Heart left ventricle (tissue), 16 donors: Measurements from ENCODE around the gene KIF4A. TPM values are rescaled to one million over a fixed set of nuclear protein-coding genes. Genes with fewer than 3 reads are reported as not detected.

Source experiments
- ATAC-seq, 4 donors: fragments of 200-7000 bp; cut with Tn5 transposase; one replicate each; pipeline ENCODE4 v1.9.1; 2020 to 2022; ENCODE audit warnings: moderate library complexity in 4 of 4, mild to moderate bottlenecking in 3 of 4, moderate number of reproducible peaks in 1 of 4
- DNase-seq, 5 donors: peaks; one replicate each; pipeline ENCODE4 v3.0.0-alpha.2; 2020
- H3K27ac ChIP-seq, 12 donors: fragments of 200-600 bp; sonication (generic) in 4 of 12; one replicate each; pipeline versions ENCODE4 v1.5.0 to v1.8.0; 2016 to 2022; ENCODE audit warnings: mild to moderate bottlenecking in 2 of 12
- H3K27me3 ChIP-seq, 9 donors: fragments of 200-600 bp; sonication (generic) in 2 of 9; one replicate each; pipeline versions ENCODE4 v1.5.1 to v1.8.0; 2016 to 2022; ENCODE audit warnings: mild to moderate bottlenecking in 3 of 9
- H3K36me3 ChIP-seq, 9 donors: fragments of 200-600 bp; sonication (generic) in 2 of 9; one replicate each; pipeline versions ENCODE4 v1.5.0 to v1.8.0; 2018 to 2022; ENCODE audit warnings: mild to moderate bottlenecking in 2 of 9
- H3K4me1 ChIP-seq, 12 donors: fragments of 200-600 bp; sonication (generic) in 4 of 12; one replicate each; pipeline versions ENCODE4 v1.5.0 to v1.8.0; 2016 to 2022; ENCODE audit warnings: mild to moderate bottlenecking in 3 of 12
- H3K4me3 ChIP-seq, 12 donors: fragments of 200-600 bp; sonication (generic) in 4 of 12; one replicate each; pipeline versions ENCODE4 v1.5.0 to v1.8.0; 2017 to 2022; ENCODE audit warnings: mild to moderate bottlenecking in 9 of 12, moderate library complexity in 4 of 12
- H3K9me3 ChIP-seq, 12 donors: fragments of 200-600 bp; sonication (generic) in 4 of 12; one replicate each; pipeline versions ENCODE4 v1.5.0 to v1.8.0; 2016 to 2022; ENCODE audit warnings: mild to moderate bottlenecking in 1 of 12
- CTCF ChIP-seq, 12 donors: fragments of 200-600 bp; sonication (generic) in 4 of 12; IDR thresholded peaks; one replicate each; pipeline versions ENCODE4 v1.5.0 to v1.8.0; 2018 to 2022; ENCODE audit warnings: antibody characterized with exemption in 12 of 12, mild to moderate bottlenecking in 5 of 12
- POLR2A ChIP-seq, 2 donors: fragments of 450-650 bp; IDR thresholded peaks; one replicate each; pipeline ENCODE4 v1.6.1; 2017; ENCODE audit warnings: antibody characterized with exemption in 2 of 2, mild to moderate bottlenecking in 2 of 2, moderate library complexity in 2 of 2
- WGBS, 4 donors: extraction: QIAGEN DNeasy Blood & Tissue Kit in 2 of 4; methylation state at CpG; one replicate each; pipeline versions ENCODE4 v1.1.5 to v1.1.7; 2013 to 2018; 5-methylcytosine and 5-hydroxymethylcytosine counted together
- intact Hi-C, 10 donors: fragments of 100-400 bp; cut with DNase I; formaldehyde crosslinking; loops; one replicate each; pipeline versions ENCODE4 v1.11.1 to v1.14.2; 2022
- polyA plus RNA-seq, 2 donors: library from polyadenylated mRNA; stranded (reverse); fragments of 200-250 nt; gene quantifications; one replicate each; pipeline ENCODE4 v1.2.3, GENCODE V29; 2013
- total RNA-seq, 9 donors: library from RNA; depleted of rRNA in 2 of 9; stranded (reverse); fragments of >200 nt in 2 of 9; fragmentation: NEBNext Ultra II Directional in 3 of 9; extraction: Animal tissue kit (Norgen Biotek cat#: 25700) in 3 of 9; gene quantifications; one replicate each; pipeline versions ENCODE4 v1.1.0 to v1.2.4, GENCODE V29; 2016 to 2023
- donor health status: ischemic (EF 13 %, LVEDD 7.1; RV severe dilation, severe dysfunction).
- donor health status: healthy with polysubstance abuse.
- donor health status: DM: no; HTN: yes; CAD: no.
- donor health status: DM: no; HTN: no; CAD: no.
- donor health status: ischemic (EF 25% LVEDD 6.9; RV normal size, moderate dysfunction).
- donor health status: ischemic (EF 25% LVEDD 5.7; RV mildly dilated, moderate dysfunction).
- donor health status: healthy.
- donor health status: DM: yes; HTN: yes; CAD: no.
- donor health status: ischemic (EF 35%, LVEDD 5.7; RV mildly dilated, moderate dysfunction).
- donor health status: nonischemic (EF 11% LVEDD 7.7; RV severe dilation, severe dysfunction).
- donor health status: DM: yes; HTN: yes; CAD: no.
- donor health status: PGD.
- donor health status: ischemic (EF 29% LVEDD 5.4; RV normal size, mild dysfunction).
- donor health status: nonischemic (EF 23%, LVEDD 6.1; RV moderate dilation, normal function).

The KIF4A gene
- total and polyA plus RNA-seq, 11 donors: 0.04 to 4.1 (median 0.18) TPM; not detected in 2

- H3K27me3 ChIP-seq: peaks cover 0 to 4% (median 0%) of the 10 kb centered on the region in 9 donors
- intact Hi-C loops: no loop called here
- TF ChIP-seq CTCF (IDR thresholded peaks at IDR 0.05) (no peak), POLR2A (IDR thresholded peaks at IDR 0.05) (no peak)
- H3K9me3 ChIP-seq: no peaks in the 10 kb centered on the region
- DNase-seq (no peak), ATAC-seq (no peak)
- H3K4me1 ChIP-seq: peaks cover 0 to 6% (median 0%) of the 10 kb centered on the region in 12 donors
- no peak overlapping the region for H3K4me3 ChIP-seq
- no peaks in the 10 kb centered on the region for H3K36me3 ChIP-seq
- H3K27ac ChIP-seq: no peak overlapping the region
Observed at GRCh38 chrX:70466968-70467367, 177.1 kb downstream of the KIF4A start.

GRCh38 chrX:70468709-70469108, 178.8 kb downstream of the KIF4A start:
- TF ChIP-seq POLR2A (IDR thresholded peaks at IDR 0.05) (no peak), CTCF (IDR thresholded peaks at IDR 0.05) (no peak)
- H3K9me3 ChIP-seq: no peaks in the 10 kb centered on the region
- peaks cover 0 to 4% (median 0%) of the 10 kb centered on the region in 9 donors for H3K27me3 ChIP-seq
- 70 to 98% (median 85%) methylated on average over 1 of the region's 1 CpG for WGBS, 4 donors
- ATAC-seq (no peak), DNase-seq (no peak)
- H3K4me3 ChIP-seq: no peak overlapping the region
- intact Hi-C loops: no loop called here
- no peaks in the 10 kb centered on the region for H3K36me3 ChIP-seq
- H3K27ac ChIP-seq: no peak overlapping the region
- peaks cover 0 to 6% (median 0%) of the 10 kb centered on the region in 12 donors for H3K4me1 ChIP-seq

Other genes starting within 250 kb of the KIF4A start
- gene AWAT2, start 240.2 kb upstream of the KIF4A start, total RNA-seq: not detected
- gene AWAT2, start 240.2 kb upstream of the KIF4A start, polyA plus RNA-seq: not detected
- gene OTUD6A, start 227.6 kb upstream of the KIF4A start, total RNA-seq: not detected
- not detected for gene OTUD6A, start 227.6 kb upstream of the KIF4A start, polyA plus RNA-seq
- gene IGBP1, start 156.7 kb upstream of the KIF4A start, total RNA-seq: 10 to 100 TPM; 36.4 to 52.7 (median 45.5) TPM
- 10 to 100 TPM; 28.2 to 56.5 TPM for gene IGBP1, start 156.7 kb upstream of the KIF4A start, polyA plus RNA-seq
- gene DGAT2L6, start 112.6 kb upstream of the KIF4A start, total RNA-seq: not detected
- not detected for gene DGAT2L6, start 112.6 kb upstream of the KIF4A start, polyA plus RNA-seq
- gene AWAT1, start 55.4 kb upstream of the KIF4A start, total RNA-seq: not detected
- gene AWAT1, start 55.4 kb upstream of the KIF4A start, polyA plus RNA-seq: not detected
- gene P2RY4, start 29.9 kb upstream of the KIF4A start, total RNA-seq: under 1 TPM in 4 of 9 donors, not detected in 5; 0.12 to 0.24 (median 0.20) TPM
- under 1 TPM in 1 of 2 donors, not detected in 1; 0.10 TPM for gene P2RY4, start 29.9 kb upstream of the KIF4A start, polyA plus RNA-seq
- not detected for gene ARR3, start 21.8 kb upstream of the KIF4A start, total RNA-seq
- not detected for gene ARR3, start 21.8 kb upstream of the KIF4A start, polyA plus RNA-seq
- gene RAB41, start 7.9 kb upstream of the KIF4A start, total RNA-seq: not detected
- gene RAB41, start 7.9 kb upstream of the KIF4A start, polyA plus RNA-seq: not detected
- gene PDZD11, start 177 bp upstream of the KIF4A start, total RNA-seq: 10 to 100 TPM; 27.1 to 51.4 (median 36.7) TPM
- gene PDZD11, start 177 bp upstream of the KIF4A start, polyA plus RNA-seq: 10 to 100 TPM; 39.1 to 57.3 TPM
- not detected for gene GDPD2, start 133.2 kb downstream of the KIF4A start, total RNA-seq
- not detected for gene GDPD2, start 133.2 kb downstream of the KIF4A start, polyA plus RNA-seq
- 10 to 100 TPM in 5 of 9 donors, 1 to 10 TPM in 4; 6.8 to 14.8 (median 10.3) TPM for gene DLG3, start 154.7 kb downstream of the KIF4A start, total RNA-seq
- 1 to 10 TPM; 6.1 to 9.1 TPM for gene DLG3, start 154.7 kb downstream of the KIF4A start, polyA plus RNA-seq